Measurements from ENCODE around the gene KDF1. TPM values are rescaled to one million over a fixed set of nuclear protein-coding genes. Genes with fewer than 3 reads are reported as not detected.

Gene KDF1
- total and polyA plus RNA-seq, 2 of the 13 experiments (the other 11 are each of a cell fraction or from before 2014, with no cell fraction given), result 1.9 to 4.9 TPM

DNA sequence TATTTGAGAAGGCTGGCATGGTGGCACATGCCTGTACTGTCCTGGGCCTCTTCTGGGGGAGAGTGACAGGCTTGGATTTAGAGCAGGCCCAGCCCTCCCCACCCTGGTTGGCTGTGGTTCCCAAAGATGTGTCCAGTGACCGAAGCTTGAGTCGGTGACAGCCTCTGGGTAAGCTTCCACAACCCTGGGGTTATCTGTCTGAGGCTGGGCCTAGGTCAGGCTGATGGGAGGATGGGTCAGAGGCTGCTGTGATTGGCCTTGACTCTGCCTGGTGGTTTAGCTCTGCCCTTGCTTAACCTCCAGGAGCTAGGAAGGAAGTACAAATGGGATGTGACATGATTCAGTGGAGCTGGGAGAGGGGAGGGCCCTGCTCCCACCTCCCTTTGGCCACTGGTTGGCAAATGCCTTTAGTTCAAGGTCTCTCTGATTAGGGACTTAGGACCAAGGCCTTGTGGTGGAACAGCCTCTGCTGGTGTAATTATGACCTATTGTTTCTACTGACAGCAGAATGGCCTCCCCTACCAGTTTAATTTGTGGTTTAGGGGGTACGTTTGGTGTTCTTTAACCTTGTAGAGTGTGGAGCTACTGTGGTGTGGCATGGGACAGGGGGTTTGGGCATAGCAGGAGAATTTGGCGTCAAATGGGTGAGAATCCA lies 22.1 kb downstream of the KDF1 start (continued):
- TF ChIP-seq RXRB (CRISPR knock-in tag; IDR thresholded peaks at IDR 0.05; ENCODE audit: borderline replicate concordance), result peak; percentile 99
- TF ChIP-seq ZFY (CRISPR knock-in tag; IDR thresholded peaks at IDR 0.05), result peak; percentile 74
- peak; percentile 73; the same call in 1 of the 2 replicates for TF ChIP-seq ZFP90 (CRISPR knock-in tag; IDR thresholded peaks at IDR 0.05; ENCODE audit: borderline replicate concordance)
- TF ChIP-seq ZBTB7A (CRISPR knock-in tag; IDR thresholded peaks at IDR 0.05), result peak; percentile 84; the same call in 1 of the 2 replicates
- no peak for TF ChIP-seq ZBTB1 (CRISPR knock-in tag; IDR thresholded peaks at IDR 0.05; ENCODE audit: borderline replicate concordance)
- peak; percentile 97 for TF ChIP-seq PHF21A (CRISPR knock-in tag; IDR thresholded peaks at IDR 0.05)
- TF ChIP-seq ETV5 (CRISPR knock-in tag; IDR thresholded peaks at IDR 0.05; ENCODE audit: borderline replicate concordance), result peak; percentile 94
- peak; percentile 75; the same call in 1 of the 2 replicates for TF ChIP-seq ZBTB7B (CRISPR knock-in tag; IDR thresholded peaks at IDR 0.05)
- TF ChIP-seq SRSF9 (IDR thresholded peaks at IDR 0.05; ENCODE audit: borderline replicate concordance, insufficient read depth, low read depth, low read length, poor library complexity, severe bottlenecking), result no peak
- peak; percentile 97 for TF ChIP-seq ZBTB34 (CRISPR knock-in tag; IDR thresholded peaks at IDR 0.05)
- TF ChIP-seq ZSCAN30 (CRISPR knock-in tag; IDR thresholded peaks at IDR 0.05), result 0 out of 2 replicates have a peak, but pooled peaks have one; percentile 59
- TF ChIP-seq GFI1 (CRISPR knock-in tag; IDR thresholded peaks at IDR 0.05; ENCODE audit: borderline replicate concordance), result peak; percentile 98
- TF ChIP-seq CERS6 (CRISPR knock-in tag; IDR thresholded peaks at IDR 0.05), result no peak
- peak; percentile 57 for TF ChIP-seq DRAP1 (CRISPR knock-in tag; IDR thresholded peaks at IDR 0.05)
- TF ChIP-seq ZNF121 (CRISPR knock-in tag; IDR thresholded peaks at IDR 0.05), result peak; percentile 62; the same call in 1 of the 2 replicates
- peak; percentile 94 for TF ChIP-seq ARID5B (CRISPR knock-in tag; IDR thresholded peaks at IDR 0.05)
- no peak for TF ChIP-seq ZNF431 (CRISPR knock-in tag; IDR thresholded peaks at IDR 0.05; ENCODE audit: borderline replicate concordance, low read depth)
- TF ChIP-seq, protein P1, sequence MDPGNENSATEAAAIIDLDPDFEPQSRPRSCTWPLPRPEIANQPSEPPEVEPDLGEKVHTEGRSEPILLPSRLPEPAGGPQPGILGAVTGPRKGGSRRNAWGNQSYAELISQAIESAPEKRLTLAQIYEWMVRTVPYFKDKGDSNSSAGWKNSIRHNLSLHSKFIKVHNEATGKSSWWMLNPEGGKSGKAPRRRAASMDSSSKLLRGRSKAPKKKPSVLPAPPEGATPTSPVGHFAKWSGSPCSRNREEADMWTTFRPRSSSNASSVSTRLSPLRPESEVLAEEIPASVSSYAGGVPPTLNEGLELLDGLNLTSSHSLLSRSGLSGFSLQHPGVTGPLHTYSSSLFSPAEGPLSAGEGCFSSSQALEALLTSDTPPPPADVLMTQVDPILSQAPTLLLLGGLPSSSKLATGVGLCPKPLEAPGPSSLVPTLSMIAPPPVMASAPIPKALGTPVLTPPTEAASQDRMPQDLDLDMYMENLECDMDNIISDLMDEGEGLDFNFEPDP (CRISPR knock-in tag; conservative IDR thresholded peaks at IDR 0.05), result no peak
- no peak for TF ChIP-seq ZNF841 (CRISPR knock-in tag; IDR thresholded peaks at IDR 0.05; ENCODE audit: borderline replicate concordance)
- peak; percentile 20 for TF ChIP-seq MLX (CRISPR knock-in tag; IDR thresholded peaks at IDR 0.05)
- TF ChIP-seq ZFX (CRISPR knock-in tag; IDR thresholded peaks at IDR 0.05; ENCODE audit: low read depth), result peak; percentile 92
